HuH-7.5 (cell line): ENCODE data around the gene ILKAP.
"Not testable (repeated sequence)": the region's sequence is repeated elsewhere in the genome, so short reads cannot be mapped to it uniquely, and the experiment has no call there.

Experiments
- DNase-seq: peaks from one replicate; pipeline ENCODE4 v3.0.0; 2011; ENCODE audit warnings: low spot score

ILKAP gene

GRCh38 chr2:238187618-238188548 lies 15.6 kb downstream of the ILKAP start:
- DNase-seq: no peak

GRCh38 chr2:238183821-238184220 lies 19.7 kb downstream of the ILKAP start:
- no peak for DNase-seq

DNA sequence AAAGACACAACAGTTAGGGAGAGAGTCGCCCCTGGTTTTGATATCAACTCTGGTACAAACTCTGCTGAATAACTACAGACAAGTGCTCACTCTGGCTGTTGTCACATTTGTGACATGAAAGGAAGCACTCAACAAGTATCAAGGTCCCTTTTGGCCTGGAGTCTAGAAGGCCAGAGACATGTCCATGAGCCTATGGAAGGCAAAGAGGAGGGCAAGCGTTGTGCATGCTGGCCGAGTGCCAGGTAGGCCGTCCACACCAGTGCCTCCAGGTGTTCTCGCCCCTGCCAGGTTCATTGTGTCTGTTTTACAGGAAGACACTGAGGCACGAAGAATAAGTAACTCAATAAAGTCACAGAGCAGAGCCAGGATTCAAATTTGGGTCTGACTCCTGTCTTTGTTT lies 21.1 kb downstream of the ILKAP start:
- DNase-seq: no peak

- DNase-seq: no peak
These were observed 22.9 kb downstream of the ILKAP start for GRCh38 chr2:238180554-238180953.

DNA sequence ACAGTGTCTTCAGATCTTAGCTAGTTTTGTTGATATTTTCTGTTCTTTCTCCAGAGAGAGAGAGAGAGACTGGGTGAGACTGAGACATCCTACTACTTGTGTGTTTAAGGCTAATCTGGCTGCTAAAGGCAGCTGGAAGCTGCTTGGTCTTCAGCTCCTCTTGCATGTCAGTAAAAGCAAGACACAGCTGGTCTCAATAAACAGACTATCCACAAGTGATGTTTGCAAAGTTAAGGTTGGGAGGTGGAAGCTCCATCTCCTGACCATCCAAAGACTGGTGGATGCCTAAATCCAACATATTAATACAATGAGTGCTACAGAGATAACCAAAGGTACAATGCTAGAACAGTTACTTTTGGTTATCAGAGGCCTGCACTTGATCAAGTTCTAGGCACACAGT lies 26.9 kb downstream of the ILKAP start:
- DNase-seq: no peak

DNA sequence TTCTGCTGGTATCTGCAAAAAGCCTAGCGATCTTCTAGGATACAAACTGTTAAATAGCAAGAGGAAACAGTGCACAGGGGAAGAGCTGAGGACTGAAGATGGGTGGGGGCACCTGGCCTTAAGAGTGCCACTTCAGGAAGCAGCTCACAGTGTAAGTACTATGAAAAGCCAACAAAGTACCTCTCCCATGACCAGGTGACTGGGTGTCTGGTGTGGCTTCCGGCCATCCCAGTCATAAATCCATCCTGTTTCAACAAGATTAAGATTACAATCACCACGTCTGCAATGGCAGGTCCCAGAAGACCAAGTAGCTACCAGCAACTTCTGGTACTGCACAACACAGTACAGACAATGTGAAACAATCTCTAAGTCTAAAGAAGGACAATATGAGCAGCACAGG lies 28.8 kb downstream of the ILKAP start:
- DNase-seq: no peak

DNA sequence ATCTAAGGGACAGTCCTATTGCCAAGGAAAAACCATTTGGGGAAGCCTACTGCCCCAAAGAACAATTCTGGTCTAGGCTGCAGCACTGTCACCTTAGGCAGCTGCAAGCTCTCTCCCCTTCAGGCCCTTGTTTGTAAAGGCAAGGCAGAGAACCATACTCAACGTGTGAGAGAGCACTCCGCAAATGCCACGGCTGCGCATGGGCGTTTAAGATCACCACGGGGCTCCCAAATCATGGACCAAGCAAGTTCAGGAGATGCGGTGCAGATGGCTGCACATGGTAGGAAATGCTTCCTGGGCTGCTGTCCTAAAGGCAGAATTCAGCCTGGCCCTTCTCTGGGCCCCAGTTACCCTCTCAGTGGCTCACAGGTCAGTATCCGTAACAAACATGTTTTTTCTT lies 29.2 kb downstream of the ILKAP start:
- no peak for DNase-seq

GRCh38 chr2:238173692-238174091 lies 29.8 kb downstream of the ILKAP start:
- DNase-seq: no peak

DNA sequence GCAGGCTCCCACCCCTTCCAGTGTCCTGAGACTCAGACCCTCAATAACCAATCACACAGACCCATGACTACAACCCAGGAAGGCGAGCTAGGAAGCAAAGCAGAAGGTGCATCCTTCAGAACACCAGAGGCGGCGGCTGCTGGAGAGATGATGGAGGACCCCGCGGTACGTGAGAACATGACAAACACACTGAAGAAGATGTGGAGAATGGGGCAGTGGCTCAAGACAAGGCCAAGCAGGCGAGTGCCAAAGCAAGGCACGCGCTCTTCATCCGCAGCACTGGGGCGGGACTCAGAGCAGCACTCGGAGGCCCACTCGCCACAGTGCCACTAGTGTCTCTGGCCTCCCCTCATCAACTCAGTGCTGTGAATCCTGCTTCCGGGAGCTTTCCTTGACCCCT lies 31.1 kb downstream of the ILKAP start:
- no peak for DNase-seq

GRCh38 chr2:238171575-238172187 lies 31.8 kb downstream of the ILKAP start:
- no peak for DNase-seq

DNA sequence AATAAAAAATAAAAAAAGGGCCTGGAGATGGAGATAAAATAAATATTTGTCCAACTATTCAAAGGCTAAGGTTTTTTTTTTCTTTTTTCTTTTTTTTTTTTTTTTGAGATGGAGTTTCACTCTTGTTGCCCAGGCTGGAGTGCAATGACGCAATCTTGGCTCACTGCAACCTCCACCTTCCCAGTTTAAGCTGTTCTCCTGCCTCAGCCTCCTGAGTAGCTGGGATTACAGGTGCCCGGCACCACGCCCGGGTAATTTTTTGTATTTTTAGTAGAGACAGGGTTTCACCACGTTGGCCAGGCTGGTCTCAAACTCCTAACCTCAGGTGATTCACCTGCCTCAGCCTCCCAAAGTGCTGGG lies 32.4 kb downstream of the ILKAP start:
- not testable (repeated sequence) for DNase-seq

DNA sequence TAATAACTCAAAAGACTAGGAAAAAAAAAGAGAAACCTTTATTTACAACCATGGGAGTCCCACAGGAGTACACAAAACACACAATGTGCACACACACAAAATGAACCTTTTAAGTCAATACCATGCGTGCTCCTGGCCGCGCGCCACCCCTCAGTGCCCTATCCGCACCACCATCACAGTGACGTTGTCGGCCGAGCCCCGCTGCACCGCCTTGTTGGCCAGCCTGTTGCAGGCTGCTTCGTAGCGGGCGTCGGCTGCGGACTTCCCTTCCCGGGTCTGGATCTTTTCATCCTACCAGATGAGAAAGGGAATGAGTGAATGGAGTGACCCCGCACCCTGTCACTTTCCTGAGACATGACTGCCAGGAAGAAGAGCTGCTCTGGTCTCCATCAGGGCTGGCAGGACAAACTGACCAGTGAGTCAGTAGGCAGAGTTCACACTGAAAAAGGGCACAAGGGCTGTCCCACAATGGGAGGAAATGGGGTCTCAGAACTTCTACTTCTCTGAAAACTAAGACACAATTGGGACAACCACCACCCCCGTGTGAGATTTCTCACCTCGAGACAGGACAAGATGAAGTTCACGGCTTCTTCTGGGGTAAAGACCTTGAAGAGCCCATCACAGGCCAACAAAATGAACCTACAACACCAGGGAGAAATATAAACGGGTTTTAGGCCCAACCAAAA lies 33.0 kb downstream of the ILKAP start:
- no peak for DNase-seq

- DNase-seq: no peak
These were observed 33.7 kb downstream of the ILKAP start for GRCh38 chr2:238169708-238170251.

DNA sequence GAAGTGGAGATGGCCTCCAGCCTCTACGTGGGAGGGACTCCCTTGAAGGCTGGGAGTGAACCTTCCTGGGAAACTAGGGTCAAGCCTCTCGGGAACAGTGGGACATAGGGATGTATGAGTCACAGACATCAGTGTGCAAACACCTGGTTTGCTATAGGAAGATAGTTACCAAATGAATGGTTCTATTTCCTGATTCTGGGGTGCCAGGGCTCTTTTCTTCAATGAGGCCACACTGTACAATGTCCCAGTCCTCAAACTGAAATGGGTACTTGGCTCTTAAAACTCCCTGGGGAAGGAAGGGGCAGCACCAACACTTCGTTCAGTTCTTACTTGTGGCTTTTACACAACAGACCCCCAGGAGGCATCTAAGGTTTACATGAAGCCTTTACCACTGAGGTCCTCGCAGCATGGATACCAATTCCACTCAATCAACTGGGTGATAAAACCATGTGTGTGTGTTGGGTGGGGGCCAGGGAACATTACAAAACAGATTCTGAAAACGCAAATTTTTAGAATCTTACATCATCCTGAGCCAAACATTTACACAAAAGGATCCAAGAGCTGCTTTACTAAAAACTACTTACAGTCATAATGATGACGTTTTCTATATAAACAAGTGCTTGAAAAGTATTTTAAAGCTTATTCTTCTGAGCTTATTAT lies 34.3 kb downstream of the ILKAP start:
- no peak for DNase-seq

DNA sequence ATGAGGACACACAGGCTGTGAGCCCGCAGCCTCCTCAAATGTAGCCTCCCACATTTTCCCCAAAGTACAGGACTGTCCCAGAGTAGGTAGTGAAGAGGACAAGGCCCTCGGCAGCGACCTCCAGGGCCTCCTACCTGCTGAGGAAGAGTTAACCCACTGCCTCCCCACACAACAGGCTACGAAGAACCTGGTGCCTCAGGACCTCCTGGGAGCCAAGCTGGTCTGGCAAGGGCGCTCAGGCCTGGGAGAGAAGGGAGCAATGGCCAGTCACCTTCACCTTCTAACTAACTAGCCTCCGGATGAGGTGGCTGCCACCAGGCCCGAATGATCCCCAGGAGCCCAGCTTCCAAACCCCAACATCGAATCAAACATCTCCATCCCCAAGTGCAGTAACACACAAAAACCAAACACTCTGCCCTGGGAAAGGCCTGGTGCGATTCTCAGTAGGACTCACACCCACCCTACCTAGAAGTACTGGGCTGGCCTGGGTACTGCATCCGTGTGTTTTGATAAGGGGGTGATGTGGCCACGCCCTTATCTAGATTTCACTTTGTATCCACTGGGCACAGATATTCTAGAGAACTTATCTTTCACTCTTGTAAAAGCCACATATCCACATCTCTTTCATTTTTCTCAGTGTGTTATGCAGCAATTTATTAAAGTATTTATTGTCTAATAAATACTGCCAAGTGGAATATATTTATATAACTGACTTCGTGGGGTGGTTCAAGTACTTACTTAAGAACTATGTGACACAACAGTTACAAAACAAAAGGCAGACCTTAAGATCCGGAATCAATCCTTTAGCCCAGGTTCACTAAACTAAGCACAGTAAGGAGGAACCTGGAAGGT lies 35.1 kb downstream of the ILKAP start:
- no peak for DNase-seq

DNA sequence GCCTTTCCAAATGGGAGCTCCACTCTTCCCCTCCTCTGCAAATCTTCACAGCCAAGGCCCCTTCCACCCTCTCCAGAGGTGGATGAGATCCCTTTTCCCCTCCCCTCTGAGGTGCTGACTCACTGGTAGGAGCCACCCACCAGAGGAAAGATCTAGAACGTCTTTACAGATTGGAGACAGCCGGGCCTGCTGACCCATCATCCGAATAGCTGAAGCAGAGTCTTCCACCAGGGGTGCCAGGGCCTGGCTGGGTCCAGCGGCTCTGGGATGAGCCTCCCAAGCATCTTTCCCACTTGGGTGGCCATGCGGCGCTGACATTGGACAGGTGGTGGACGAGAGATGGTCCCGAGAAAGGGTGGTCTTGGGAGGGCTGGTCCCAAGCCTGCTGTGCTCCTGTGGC lies 35.7 kb downstream of the ILKAP start:
- DNase-seq: no peak

DNA sequence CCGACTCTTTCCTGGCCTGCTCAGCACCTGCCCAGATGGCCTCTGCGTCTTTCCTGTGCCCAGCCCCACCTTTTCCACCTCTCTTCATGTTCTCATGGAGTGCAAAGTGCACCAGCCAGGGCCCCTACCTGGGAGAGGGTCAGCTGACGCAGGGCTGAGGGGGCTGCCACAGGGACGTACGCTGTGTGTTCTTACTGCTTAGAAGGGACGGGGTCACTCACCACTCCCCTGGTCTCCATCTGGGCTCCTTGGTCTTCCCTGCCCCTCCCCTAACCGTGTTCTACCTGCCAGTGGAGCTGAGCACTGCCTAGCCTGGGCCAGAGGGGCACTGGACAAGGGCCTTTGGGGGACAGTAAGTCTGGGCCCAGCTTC lies 36.2 kb downstream of the ILKAP start:
- no peak for DNase-seq

DNA sequence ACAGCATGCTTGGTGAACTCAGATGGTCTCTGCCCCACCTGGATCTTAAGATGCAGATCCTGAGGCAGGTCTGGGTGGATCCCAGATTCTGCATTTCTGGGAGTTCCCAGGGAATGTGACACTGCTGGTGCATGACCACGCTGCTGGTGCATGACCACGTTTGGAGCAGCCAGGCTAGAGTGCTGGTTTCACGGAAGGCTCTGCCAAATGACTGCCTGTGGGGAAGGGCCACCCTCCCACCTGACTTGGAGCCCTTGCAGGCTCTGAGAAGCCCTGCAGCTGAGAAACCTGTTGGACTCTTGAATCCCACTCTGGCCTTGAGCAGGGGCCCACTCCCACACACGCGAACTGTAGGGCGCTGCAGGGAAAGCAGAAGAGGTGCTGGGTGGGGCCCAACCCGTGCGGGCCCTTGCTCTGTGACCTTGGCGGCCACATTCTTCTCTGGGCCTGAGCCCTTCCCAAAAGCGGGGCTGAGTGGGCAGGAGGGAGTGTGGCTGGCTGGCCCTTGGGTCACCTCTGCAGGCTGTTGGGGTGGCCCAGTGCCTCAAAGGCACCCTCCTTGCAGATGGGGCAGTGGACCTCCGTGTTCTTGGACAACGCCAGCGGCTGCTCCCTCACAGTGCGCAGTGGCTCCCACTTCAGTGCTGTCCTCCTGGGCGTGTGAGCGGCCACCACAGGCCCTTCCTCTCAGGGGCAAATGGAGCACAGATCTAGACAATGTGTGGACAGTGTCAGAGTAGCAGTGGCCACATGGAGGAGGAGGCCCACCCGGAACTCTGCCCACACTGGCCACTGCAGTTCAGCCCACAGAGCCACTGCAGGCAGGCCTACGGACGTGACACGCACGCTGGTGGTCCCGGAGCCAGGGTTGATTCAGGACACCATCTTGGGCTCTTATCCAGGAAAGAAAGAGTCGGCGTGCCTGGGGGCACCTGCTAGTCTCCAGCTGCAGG lies 36.8 kb downstream of the ILKAP start:
- no peak for DNase-seq

DNA sequence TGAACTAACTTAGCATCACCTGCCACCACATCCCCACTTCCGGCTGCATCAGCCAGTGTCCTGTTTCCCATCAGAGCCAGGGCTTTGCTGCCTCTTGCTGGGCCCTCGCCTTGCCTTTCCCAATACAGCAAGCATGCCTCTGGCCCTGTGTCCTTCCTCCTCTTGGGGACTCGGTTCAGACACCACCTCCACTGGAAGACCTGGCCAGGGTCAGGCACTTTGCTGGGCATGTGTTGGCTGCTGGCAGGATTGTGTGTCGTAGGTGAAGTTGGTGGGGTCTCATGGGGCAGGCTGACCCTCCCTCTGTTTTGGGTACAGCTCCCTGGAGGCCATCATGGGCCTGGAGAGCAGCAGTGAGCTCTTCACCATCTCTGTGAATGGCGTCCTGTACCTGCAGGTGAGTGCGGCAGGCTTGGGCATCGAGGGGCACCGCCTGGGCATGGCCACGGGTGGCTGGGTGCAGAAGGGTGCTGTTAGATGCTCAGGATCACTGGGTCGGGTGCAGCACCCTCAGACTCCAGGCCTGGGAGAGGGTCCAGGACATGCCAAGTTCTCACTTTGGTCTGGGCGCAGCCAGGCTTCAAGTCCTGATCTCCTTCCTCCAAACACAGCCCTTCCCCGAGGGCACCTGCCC lies 38.1 kb downstream of the ILKAP start:
- DNase-seq: no peak

DNA sequence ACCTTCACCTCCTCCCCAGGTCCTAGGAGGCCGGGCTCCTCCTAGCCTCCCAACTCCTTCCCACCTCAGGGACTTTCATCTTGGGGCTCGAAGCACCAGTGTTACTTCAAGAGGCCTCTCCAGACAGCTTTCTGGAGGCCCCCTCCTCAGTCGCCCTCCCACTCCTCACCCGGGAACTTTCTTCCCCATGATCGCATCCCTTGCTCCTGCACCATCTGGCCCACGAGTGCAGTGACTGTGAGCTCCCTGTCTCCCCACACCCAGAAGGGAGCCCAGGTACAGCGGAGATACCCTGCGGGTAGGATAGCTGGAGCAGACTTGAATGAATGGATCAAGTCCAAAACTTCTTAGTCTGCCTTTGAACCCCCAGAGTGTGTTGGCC lies 38.6 kb downstream of the ILKAP start:
- DNase-seq: no peak
